OCI-LY1 (cell line): ENCODE results near the gene ATP8A1.

Experiments used
- H2AFZ ChIP-seq: fragments of 200-600 bp; sonication (generic), shearing (Covaris generic); 2 replicates; pipeline ENCODE4 v1.6.0; 2014; ENCODE audit warnings: antibody characterized with exemption, mild to moderate bottlenecking, low read length
- H3F3A ChIP-seq: fragments of 200-600 bp; sonication (generic), shearing (Covaris generic); 2 replicates; pipeline ENCODE4 v1.6.0; 2014; ENCODE audit warnings: mild to moderate bottlenecking, antibody characterized with exemption, low read length, moderate library complexity; ENCODE audit not compliant: insufficient read depth
- H3K27ac ChIP-seq: fragments of 200-600 bp; sonication (generic); 2 replicates; pipeline ENCODE4 v1.5.1; 2014; ENCODE audit warnings: low read length, mixed run types, mild to moderate bottlenecking, low read depth; ENCODE audit not compliant: poor library complexity, severe bottlenecking
- H3K27me3 ChIP-seq: fragments of 200-600 bp; sonication (generic); 2 replicates; pipeline ENCODE4 v1.6.0; 2014; ENCODE audit warnings: antibody characterized with exemption, mild to moderate bottlenecking, low read length, moderate library complexity; ENCODE audit not compliant: insufficient read depth
- H3K36me3 ChIP-seq: fragments of 200-600 bp; sonication (generic); 2 replicates; pipeline ENCODE4 v1.6.1; 2014; ENCODE audit warnings: mild to moderate bottlenecking, antibody characterized with exemption, low read length, moderate library complexity, mixed read lengths; ENCODE audit not compliant: insufficient read depth
- H3K4me1 ChIP-seq: fragments of 200-600 bp; sonication (generic); 2 replicates; pipeline ENCODE4 v1.5.1; 2014; ENCODE audit warnings: mild to moderate bottlenecking, low read length, moderate library complexity; ENCODE audit not compliant: insufficient read depth, severe bottlenecking
- H3K4me2 ChIP-seq: fragments of 200-600 bp; sonication (generic), shearing (Covaris generic); 2 replicates; pipeline ENCODE4 v1.6.1; 2014; ENCODE audit warnings: low read length
- H3K4me3 ChIP-seq: fragments of 200-600 bp; sonication (generic); 2 replicates; pipeline ENCODE4 v1.5.1; 2014; ENCODE audit warnings: low read length, low read depth, mild to moderate bottlenecking, mixed read lengths; ENCODE audit not compliant: poor library complexity, severe bottlenecking
- H3K79me2 ChIP-seq: fragments of 200-600 bp; shearing (Covaris generic); 2 replicates; pipeline ENCODE4 v1.6.1; 2016; ENCODE audit warnings: mixed run types, low read length, mixed read lengths; ENCODE audit not compliant: insufficient read depth
- H3K9ac ChIP-seq: fragments of 200-600 bp; sonication (generic), shearing (Covaris generic); 2 replicates; pipeline ENCODE4 v1.6.1; 2014; ENCODE audit warnings: mild to moderate bottlenecking, low read length, mixed read lengths
- H3K9me2 ChIP-seq: fragments of 200-600 bp; sonication (generic), shearing (Covaris generic); 2 replicates; pipeline ENCODE4 v1.6.1; 2014; ENCODE audit warnings: low read depth, mild to moderate bottlenecking, low read length, mixed read lengths
- H3K9me3 ChIP-seq: fragments of 200-600 bp; shearing (Covaris generic); 2 replicates; pipeline ENCODE4 v1.6.1; 2014; ENCODE audit warnings: low read length, mixed read lengths
- H4K20me1 ChIP-seq: fragments of 200-600 bp; sonication (generic), shearing (Covaris generic); 2 replicates; pipeline ENCODE4 v1.6.0; 2016; ENCODE audit warnings: mild to moderate bottlenecking, low read length; ENCODE audit not compliant: insufficient read depth
- EZH2 ChIP-seq: fragments of 200-600 bp; sonication (generic), shearing (Covaris generic); IDR thresholded peaks from 2 replicates; pipeline ENCODE4 v1.8.0; 2017; ENCODE audit warnings: borderline replicate concordance, mixed run types, mild to moderate bottlenecking, antibody characterized with exemption, low read length, moderate library complexity, mixed read lengths
- TF ChIP-seq, protein P1 (sequence below): fragments of 200-600 bp; sonication (generic), shearing (Covaris generic); IDR thresholded peaks from 2 replicates; pipeline ENCODE4 v1.5.1; 2017; ENCODE audit warnings: mild to moderate bottlenecking, antibody characterized with exemption, low read length, moderate library complexity, mixed read lengths

ATP8A1 gene

DNA sequence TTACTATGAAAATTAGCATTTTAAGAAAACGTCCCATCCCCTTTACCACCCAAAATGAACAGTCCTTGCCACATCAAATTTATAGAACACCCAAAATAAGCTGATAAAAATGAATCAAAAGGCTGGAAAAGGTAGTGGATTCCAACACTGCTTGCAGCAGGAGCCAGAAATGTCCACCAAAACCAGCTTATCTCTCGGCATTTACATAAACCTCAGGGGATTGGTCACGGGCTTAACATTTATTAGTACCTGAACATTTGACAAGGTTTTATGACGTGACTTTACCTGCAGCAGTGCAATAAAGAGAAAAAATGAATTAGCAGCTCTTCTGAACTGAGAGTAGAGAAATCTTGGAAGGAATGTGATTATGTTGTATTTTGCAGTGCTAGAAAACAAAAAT lies 31.6 kb downstream of the ATP8A1 start:
- Histone ChIP-seq H3K4me3 (no peak overlapping the region), H3K4me1 (peaks cover 51% of the 10 kb centered on the region), H3K4me2 (peak overlapping the region; percentile 65; the same call in 1 of the 2 replicates), H3K36me3 (peaks cover 15% of the 10 kb centered on the region), H2AFZ (no peak overlapping the region), H3K27ac (peak overlapping the region; percentile 92), H3K9ac (no peak overlapping the region), H4K20me1 (no peaks in the 10 kb centered on the region), H3K9me3 (no peaks in the 10 kb centered on the region), H3F3A (peaks cover 14% of the 10 kb centered on the region; the same call in 1 of the 2 replicates), H3K27me3 (no peaks in the 10 kb centered on the region), H3K9me2 (no peaks in the 10 kb centered on the region), H3K79me2 (no peaks in the 10 kb centered on the region)
- TF ChIP-seq EZH2: no peak
- TF ChIP-seq, protein P1, sequence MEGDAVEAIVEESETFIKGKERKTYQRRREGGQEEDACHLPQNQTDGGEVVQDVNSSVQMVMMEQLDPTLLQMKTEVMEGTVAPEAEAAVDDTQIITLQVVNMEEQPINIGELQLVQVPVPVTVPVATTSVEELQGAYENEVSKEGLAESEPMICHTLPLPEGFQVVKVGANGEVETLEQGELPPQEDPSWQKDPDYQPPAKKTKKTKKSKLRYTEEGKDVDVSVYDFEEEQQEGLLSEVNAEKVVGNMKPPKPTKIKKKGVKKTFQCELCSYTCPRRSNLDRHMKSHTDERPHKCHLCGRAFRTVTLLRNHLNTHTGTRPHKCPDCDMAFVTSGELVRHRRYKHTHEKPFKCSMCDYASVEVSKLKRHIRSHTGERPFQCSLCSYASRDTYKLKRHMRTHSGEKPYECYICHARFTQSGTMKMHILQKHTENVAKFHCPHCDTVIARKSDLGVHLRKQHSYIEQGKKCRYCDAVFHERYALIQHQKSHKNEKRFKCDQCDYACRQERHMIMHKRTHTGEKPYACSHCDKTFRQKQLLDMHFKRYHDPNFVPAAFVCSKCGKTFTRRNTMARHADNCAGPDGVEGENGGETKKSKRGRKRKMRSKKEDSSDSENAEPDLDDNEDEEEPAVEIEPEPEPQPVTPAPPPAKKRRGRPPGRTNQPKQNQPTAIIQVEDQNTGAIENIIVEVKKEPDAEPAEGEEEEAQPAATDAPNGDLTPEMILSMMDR: no peak

DNA sequence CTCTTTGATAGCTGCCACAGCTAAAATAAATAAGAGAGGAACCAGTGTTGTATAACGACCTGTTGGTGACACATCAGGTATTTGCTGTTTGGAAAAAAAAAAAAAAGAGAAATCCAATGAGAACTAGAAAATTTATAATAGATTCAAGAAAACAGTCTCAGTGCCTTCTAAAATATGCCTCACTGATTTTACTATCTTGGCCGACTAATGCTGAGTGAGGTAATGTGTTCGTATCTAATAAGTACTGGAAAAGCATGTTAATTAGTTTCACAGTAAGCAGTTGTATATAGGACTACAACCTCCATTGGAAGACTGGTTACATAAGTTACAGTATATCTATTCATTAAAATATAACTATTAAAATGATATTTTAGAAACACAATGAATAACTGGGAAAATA lies 32.4 kb downstream of the ATP8A1 start:
- Histone ChIP-seq H3K4me1 (peaks cover 51% of the 10 kb centered on the region), H3K9ac (no peak overlapping the region)

DNA sequence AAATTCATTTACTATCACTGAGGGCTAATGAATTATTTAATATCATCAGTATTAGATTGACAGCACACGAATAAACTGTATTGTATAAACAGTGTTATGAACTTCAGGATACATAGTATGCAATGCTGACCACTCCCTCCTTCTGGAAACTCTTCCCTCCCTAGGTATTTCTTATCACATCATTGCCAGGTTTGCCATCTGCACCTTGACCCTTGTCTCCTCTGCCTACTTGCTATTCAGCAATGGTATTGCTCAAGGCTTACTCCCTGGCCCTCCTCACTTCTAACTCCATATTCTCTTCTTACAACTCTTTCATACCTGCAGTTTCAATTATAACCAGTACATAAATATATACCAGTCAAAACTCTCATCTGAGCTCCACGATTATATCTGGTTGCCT lies 38.9 kb downstream of the ATP8A1 start:
- H3K9me2 ChIP-seq: no peaks in the 10 kb centered on the region
- H3K4me3 ChIP-seq: no peak overlapping the region
- H4K20me1 ChIP-seq: no peaks in the 10 kb centered on the region
- H3K9ac ChIP-seq: no peak overlapping the region
- no peak overlapping the region for H3K27ac ChIP-seq
- no peaks in the 10 kb centered on the region for H3K4me1 ChIP-seq
- peaks cover 33% of the 10 kb centered on the region for H3K36me3 ChIP-seq
- no peak overlapping the region for H2AFZ ChIP-seq
- H3K9me3 ChIP-seq: no peaks in the 10 kb centered on the region
- H3K4me2 ChIP-seq: no peak overlapping the region
- H3K27me3 ChIP-seq: no peaks in the 10 kb centered on the region
- TF ChIP-seq, protein P1: no peak
- TF ChIP-seq EZH2: no peak
- no peaks in the 10 kb centered on the region for H3K79me2 ChIP-seq
- no peaks in the 10 kb centered on the region for H3F3A ChIP-seq

More for the DNA sequence above, 32.4 kb downstream of the ATP8A1 start:
- no peaks in the 10 kb centered on the region for H3K9me3 ChIP-seq
- H3K27me3 ChIP-seq: no peaks in the 10 kb centered on the region
- H3K9me2 ChIP-seq: no peaks in the 10 kb centered on the region
- H3K4me3 ChIP-seq: no peak overlapping the region
- H4K20me1 ChIP-seq: no peaks in the 10 kb centered on the region
- no peak overlapping the region for H3K4me2 ChIP-seq
- H3K79me2 ChIP-seq: no peaks in the 10 kb centered on the region
- peaks cover 16% of the 10 kb centered on the region for H3K36me3 ChIP-seq
- peaks cover 14% of the 10 kb centered on the region; the same call in 1 of the 2 replicates for H3F3A ChIP-seq
- TF ChIP-seq, protein P1: no peak
- no peak for TF ChIP-seq EZH2
- H3K27ac ChIP-seq: no peak overlapping the region
- no peak overlapping the region for H2AFZ ChIP-seq
